T-helper 1 cell treated with Interleukin-12 subunit alpha and Interleukin-12 subunit beta and Interleukin-4 antibody, amounts not matched to agents 30 ng/mL and 1 ng/mL, for 36 hours (primary cell): ENCODE measurements around the gene GPR4. TPM values are rescaled to one million over a fixed set of nuclear protein-coding genes. Genes with fewer than 3 reads are reported as not detected.

Source experiments
- intact Hi-C: fragments of 100-400 bp; cut with micrococcal nuclease; formaldehyde crosslinking; loops from one replicate; pipeline ENCODE4 v1.15.1; 2024
- total RNA-seq: library from RNA; stranded (reverse); gene quantifications from 2 replicates; pipeline ENCODE4 v1.2.3, GENCODE V29; 2022

The GPR4 gene
- total RNA-seq = not detected in 2 replicates

GRCh38 chr19:45601524-45602374 lies at the start of gene GPR4:
Gene GPR4, minus strand, starts transcription at chr19:45602212. Its CDS starts 10,346 bp downstream, at chr19:45591866.
- intact Hi-C loops = no loop called here

- intact Hi-C loops = no loop called here
These were observed 48.7 kb upstream of the GPR4 start for GRCh38 chr19:45650722-45651121.

GRCh38 chr19:45646345-45646698 lies 44.3 kb upstream of the GPR4 start:
- intact Hi-C loops = loop anchor here (1.0 to 10.0 kb wide), 2 partner anchors 22 to 472 kb away; partner anchors contain the start of genes BLOC1S3, GIPR and TRAPPC6A

DNA sequence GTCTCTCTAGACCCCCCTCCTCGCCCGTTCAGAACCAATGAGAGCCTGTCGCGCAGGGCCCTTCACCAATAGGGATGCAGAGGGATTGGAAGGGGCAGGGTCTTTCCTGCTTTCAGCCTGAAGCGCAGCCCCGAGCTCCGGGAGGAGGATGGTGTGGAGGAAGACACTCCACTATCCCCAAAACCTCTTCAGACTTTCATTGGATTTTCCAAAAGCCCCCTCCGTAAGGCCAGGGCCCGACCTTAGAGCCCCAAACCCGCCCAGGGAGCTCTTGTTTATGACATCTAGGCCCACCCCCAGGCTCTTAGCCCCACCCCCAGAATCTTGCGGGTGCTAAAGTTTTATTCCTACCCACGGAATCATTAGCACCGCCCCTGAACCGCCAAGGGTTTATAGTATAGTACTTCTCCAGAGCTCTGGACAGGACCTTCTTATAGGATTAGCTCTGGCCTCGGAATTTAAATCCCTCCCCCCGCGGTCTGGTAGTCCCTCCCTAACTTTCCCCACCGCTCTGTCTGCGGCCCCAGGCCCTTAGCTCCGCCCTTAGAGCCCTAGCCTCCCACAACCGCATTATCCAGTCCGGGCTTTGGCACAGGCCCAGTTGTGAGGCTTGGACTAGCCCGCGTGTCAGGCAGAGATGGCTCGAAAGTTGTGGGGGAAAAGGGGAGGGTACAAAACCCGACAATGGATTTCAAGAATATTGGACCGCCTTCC lies 43.8 kb upstream of the GPR4 start:
- intact Hi-C loops = loop anchor here (1.0 to 10.0 kb wide), 9 partner anchors 23 to 471 kb away; partner anchors contain the start of genes BLOC1S3, ERCC1, GIPR and QPCTL

- intact Hi-C loops = loop anchor here (1.0 to 10.0 kb wide), 8 partner anchors 26 to 470 kb away; partner anchors contain the start of genes BLOC1S3, ERCC1, QPCTL and TRAPPC6A
These were observed 43.1 kb upstream of the GPR4 start for GRCh38 chr19:45645068-45645630.

DNA sequence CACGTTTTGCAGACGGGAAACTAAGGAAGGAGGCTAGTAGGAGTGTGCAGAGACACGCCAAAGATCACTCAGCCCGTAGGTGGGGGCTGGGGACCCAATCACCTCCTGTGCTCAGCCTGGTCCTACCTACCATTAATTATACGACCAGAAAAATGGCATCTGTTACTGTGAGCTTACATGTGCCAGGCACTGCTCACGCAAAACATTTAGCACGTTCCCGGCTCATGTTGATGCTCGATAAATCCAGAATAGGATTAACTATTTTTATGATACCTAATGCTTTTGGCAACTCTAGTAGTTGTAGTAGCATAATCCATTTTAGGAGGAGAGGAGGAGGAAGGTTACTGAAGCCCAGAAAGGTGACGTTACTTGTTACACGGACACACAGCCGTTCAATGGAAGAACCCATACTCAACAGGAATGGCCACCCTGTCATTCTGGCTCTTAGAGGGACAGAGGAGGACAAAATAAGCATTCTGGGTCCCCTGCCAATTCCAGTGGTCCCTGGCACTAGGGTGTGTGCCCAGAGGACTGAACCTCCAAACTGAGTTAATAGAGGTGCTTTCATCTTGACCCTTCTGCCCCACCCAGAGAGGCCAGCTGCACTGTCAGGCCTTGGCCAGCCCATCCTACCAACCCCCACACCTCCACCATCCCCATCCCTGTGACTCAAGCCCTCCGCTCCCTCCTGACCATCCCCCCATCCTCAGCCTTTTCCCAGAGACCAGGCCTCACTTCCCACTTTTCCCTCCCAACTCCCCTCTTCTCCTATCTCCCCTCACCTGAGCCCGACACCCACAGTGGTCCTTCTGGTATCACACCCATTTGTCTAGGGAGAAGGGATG lies 42.1 kb upstream of the GPR4 start:
- intact Hi-C loops = loop anchor here (1.0 to 10.0 kb wide), 5 partner anchors 60 to 469 kb away; partner anchors contain the start of genes BLOC1S3, OPA3 and TRAPPC6A

DNA sequence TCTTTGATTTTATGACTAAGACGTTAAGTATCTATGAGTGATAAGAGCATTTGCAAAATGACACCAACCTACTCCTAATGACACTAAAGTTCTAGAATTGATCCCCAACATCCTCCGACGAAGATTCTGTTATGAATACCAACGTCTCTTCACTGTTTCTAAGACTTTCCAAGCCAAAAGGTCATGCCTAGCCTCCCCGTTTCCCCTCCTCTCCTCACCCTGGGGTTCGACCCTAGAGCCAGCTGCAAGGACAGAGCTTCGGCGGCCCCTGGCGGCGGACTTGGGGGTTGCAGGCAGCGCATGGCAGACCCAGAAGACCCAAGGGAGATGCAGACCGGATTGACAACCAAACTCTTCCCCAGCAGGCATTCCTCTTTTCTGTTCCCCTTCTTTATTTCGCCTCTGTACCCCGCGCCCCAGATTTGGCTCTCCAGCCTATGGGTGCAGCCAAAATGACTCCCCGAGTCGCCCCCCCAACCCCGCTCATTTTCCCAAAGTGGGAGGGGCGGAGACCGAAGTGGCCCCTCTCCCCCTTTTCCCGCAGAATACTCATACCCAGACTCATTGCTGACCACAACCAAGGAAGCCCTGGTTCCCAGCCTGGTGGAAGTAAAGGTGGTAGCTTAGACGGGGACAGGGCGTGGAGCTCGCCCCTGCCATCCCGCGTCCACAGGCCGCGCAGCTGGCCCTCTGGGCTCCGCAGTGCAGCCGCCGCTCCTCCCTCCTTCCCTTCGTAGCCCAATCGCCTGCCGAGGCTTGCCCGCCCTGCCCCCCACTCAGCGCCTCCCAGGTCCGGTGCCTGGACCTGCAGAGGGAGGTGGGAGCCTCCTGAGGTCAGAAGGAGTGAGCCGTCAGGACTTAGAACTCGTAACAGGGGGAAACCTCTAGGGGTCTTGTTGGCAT lies 41.3 kb upstream of the GPR4 start:
- intact Hi-C loops = loop anchor here (1.0 to 10.0 kb wide), 4 partner anchors 59 to 468 kb away; partner anchors contain the start of genes BLOC1S3, OPA3 and TRAPPC6A

DNA sequence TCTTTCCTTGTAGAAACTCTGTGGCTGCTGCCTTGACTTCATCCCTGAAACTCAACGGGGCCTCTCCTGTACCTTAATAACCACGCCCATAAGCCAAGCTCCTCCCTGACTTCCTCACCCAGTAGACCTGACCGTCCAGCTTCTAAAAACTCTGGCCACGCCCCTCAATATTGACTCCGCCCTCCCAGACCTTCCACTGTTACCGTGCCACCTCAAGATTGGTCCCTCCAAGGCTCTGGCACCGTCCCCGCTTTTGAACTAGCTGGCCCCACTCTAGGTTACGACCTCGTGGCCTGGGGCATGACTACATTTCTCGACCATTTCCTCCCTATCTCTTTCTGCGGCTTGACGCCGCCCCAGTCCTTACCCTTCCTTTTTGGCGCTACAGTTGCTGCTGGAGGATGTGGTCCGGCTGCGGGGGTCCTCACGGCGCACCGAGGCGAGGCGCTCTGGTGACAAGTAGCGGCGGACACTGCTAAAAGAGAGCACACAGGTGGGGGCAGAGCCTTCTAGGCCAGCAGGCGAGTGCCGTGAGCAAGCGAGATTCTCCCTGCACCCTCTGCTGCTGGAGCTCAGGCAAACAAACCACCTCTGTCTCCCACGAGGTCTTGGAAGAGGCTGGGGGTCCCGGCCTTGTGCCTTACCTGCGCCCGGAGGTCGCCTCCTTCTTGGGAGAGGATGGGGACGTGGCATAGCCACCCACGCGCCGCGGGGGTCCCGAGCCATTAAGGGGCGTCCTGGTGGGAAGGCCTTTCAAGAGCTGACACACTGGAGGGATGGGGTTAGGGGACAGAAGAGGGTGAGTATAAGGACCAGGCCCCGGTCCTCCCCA lies 39.5 kb upstream of the GPR4 start:
- intact Hi-C loops = loop anchor here (1.0 to 10.0 kb wide), 9 partner anchors 9 to 467 kb away; partner anchors contain the start of genes BLOC1S3, POLR1G, RTN2 and TRAPPC6A

- intact Hi-C loops = loop anchor here (5.0 to 10.0 kb wide), 2 partner anchors 204 to 466 kb away; partner anchors contain the start of genes BLOC1S3 and TRAPPC6A
These were observed 38.8 kb upstream of the GPR4 start for GRCh38 chr19:45640849-45641273.

DNA sequence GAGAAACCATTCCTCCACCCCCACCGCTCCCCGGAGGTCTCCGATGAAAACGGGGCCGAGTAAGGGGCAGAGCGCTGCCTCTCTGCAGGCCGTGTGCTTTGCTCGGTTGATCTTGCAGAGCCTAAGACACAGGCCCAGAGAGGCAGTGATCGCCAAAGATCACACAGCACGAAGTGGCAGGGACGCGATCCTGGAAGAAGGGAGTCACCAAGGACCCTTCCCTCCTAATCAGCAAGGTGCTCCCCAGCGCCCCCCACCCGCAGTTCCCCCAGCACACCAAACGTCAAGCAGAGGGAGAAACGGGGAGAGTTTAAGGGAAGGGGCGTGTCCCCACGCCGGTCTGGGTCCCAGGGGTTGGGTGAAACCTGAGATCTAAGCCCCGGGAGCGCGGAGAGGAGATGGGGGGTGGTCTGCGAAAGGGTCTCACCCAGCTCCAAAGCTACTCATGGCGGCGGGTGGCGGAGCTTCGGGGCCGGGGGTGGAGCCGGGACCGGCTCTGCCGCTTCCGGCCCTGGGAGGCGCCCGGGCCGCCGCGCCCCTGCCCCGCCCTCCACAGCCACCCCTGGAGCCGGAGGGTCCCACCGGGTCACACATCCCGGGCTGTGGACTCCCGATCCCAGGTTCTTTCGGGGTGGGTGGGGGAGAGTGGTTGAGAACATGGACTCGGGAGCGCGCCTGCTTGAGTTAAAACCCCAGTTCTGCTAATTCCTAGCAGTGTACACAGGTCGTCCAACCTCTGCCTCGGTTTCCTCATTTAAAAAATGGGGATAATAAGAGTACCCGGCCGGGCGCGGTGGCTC lies 37.1 kb upstream of the GPR4 start, which contains the start of gene EML2:
Gene EML2 (minus strand): TSS at position 468 of the 800 bp plus-strand sequence. CDS start 21 bp downstream, at position 447.
- intact Hi-C loops = no loop called here

DNA sequence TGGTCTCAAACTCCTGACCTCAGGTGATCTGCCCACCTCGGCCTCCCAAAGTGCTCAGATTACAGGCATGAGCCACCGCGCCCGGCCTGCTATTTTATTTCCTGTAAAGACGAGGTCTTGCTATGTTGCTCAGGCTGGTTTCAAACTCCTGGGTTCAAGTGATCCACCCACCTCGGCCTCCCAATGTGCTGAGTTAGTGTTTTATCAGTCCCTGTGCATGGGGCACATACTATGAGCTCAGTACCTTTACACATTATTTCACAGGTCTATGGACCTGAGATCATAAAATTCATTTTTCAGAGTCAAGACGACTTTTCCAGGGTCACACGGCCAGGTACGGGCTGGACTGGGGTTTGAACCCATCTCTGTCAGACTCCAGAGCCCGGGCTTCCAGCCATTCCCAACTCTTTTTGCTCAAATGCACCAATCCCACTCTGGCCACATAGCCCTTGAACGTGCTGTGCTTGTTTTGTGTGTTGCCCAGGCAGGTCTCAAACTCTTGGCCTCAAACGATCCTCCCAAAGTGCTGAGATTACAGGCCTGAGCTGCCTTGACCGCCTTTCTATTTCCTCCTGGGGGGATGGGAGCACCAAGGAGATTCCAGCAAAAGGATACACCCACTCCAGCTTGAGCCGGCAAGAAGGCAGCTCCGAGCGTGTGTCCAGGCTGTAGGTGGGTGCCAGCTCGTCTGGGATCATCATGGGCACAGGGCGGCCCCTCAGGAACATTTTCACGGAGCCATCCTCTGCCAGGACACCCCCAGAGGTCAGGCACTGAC lies 36.1 kb upstream of the GPR4 start:
- intact Hi-C loops = no loop called here

- intact Hi-C loops = no loop called here
These were observed 34.9 kb upstream of the GPR4 start for GRCh38 chr19:45636902-45637301.

GRCh38 chr19:45636275-45636674 lies 34.3 kb upstream of the GPR4 start:
- intact Hi-C loops = no loop called here

DNA sequence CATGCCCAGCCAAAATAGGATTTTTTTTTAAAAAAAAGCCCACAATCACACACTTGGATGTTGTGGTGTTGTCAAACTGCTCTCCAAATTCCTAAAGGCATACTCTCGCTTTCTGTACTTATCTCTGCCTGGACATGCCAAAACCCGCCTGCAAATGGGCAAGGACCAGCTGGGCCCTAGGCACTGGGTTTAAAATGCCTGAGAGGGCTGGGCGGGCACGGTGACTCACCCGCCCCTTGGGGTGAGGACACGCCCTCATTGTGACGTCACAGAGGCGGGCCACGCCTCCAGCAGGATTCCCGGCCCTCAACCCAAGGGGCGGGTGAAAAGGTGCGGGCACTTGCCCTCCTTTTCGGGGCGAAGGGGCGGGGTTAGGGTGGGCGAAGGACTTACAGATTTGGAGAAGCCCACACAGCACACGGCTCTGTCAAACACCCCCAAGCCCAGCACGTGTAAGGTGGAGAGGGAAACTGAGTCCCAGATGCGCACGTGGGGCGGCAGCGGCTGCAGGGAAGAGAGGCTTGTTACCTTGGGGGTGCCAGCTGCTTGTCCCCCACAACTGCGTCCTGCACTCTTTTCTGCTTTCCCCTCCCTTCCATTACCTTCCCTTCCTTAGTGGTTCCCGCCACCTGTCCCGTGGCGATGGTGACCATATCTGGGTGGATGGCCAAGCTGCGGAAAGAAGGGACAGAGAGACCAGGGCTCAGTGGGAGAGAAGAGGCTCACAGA lies 30.6 kb upstream of the GPR4 start:
- intact Hi-C loops = loop anchor here (1.0 kb wide), 1 partner anchor 10 kb away; no protein-coding TSS in a partner anchor

DNA sequence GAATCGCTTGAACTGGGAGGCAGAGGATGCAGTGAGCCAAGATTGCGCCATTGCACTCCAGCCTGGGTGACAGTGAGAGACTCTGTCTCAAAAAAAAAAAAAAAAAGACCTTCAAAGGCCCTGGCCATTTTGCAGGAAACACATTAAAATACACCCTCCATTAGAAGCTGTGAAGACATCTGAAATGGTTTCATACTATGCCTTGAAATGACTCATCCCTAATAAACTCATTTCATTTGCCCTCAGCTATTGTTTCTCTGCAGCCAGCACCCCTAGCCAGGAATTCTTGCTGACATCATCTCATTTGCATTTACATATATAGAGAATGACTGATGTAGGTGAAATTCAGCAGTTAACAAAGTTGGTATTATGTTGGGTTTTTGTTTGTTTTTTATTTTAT lies 28.5 kb upstream of the GPR4 start:
- intact Hi-C loops = no loop called here

- intact Hi-C loops = no loop called here
These were observed 27.7 kb upstream of the GPR4 start for GRCh38 chr19:45629704-45630103.
